GM06990 (cell line): ENCODE measurements around the gene SDF4.

Experiments
- DNase-seq: peaks from one replicate; pipeline ENCODE4 v3.0.0-alpha.2; 2011; ENCODE audit not compliant: insufficient read length; ENCODE audit errors: extremely low read depth
- H3K27me3 ChIP-seq: replicated peaks from 2 replicates; pipeline ENCODE4 v1.6.0; 2011; ENCODE audit warnings: low read length; ENCODE audit not compliant: control insufficient read depth, insufficient read depth
- H3K36me3 ChIP-seq: 2 replicates; pipeline ENCODE4 v1.5.1; 2011; ENCODE audit warnings: low read length; ENCODE audit not compliant: control insufficient read depth, insufficient read depth
- H3K4me3 ChIP-seq: replicated peaks from 2 replicates; pipeline ENCODE4 v1.5.1; 2011; ENCODE audit warnings: low read depth, mild to moderate bottlenecking, control low read depth, low read length
- CTCF ChIP-seq: IDR thresholded peaks from 2 replicates; pipeline ENCODE4 v1.5.1; 2011; ENCODE audit warnings: low read length, control low read depth, mild to moderate bottlenecking, inconsistent platforms; ENCODE audit not compliant: insufficient read depth, poor library complexity, severe bottlenecking

Gene SDF4

GRCh38 chr1:1239614-1240347 is 8.0 kb upstream of the SDF4 start:
- no peak for DNase-seq
- no peak for TF ChIP-seq CTCF
- H3K4me3 ChIP-seq = no peak overlapping the region
- no peaks in the 10 kb centered on the region; the same call in 1 of the 2 replicates for H3K27me3 ChIP-seq
- no peaks in the 10 kb centered on the region for H3K36me3 ChIP-seq

- TF ChIP-seq CTCF = no peak
- DNase-seq = no peak
- Histone ChIP-seq H3K27me3 (no peaks in the 10 kb centered on the region; the same call in 1 of the 2 replicates), H3K36me3 (no peaks in the 10 kb centered on the region), H3K4me3 (no peak overlapping the region)
Measured at GRCh38 chr1:1239227-1239613, 7.4 kb upstream of the SDF4 start.

- no peak for TF ChIP-seq CTCF
- no peaks in the 10 kb centered on the region; the same call in 1 of the 2 replicates for H3K27me3 ChIP-seq
- no peaks in the 10 kb centered on the region for H3K36me3 ChIP-seq
- DNase-seq = no peak
- H3K4me3 ChIP-seq = no peak overlapping the region
Measured at GRCh38 chr1:1238702-1239178, 6.9 kb upstream of the SDF4 start.

- no peak for TF ChIP-seq CTCF
- H3K36me3 ChIP-seq = no peaks in the 10 kb centered on the region; the same call in 1 of the 2 replicates
- no peak for DNase-seq
- H3K27me3 ChIP-seq = no peaks in the 10 kb centered on the region; the same call in 1 of the 2 replicates
- H3K4me3 ChIP-seq = no peak overlapping the region
Measured at GRCh38 chr1:1237874-1238701, 6.3 kb upstream of the SDF4 start.

- Histone ChIP-seq H3K27me3 (no peaks in the 10 kb centered on the region; the same call in 1 of the 2 replicates), H3K4me3 (no peak overlapping the region), H3K36me3 (no peaks in the 10 kb centered on the region; the same call in 1 of the 2 replicates)
- no peak for TF ChIP-seq CTCF
- DNase-seq = no peak
Measured at GRCh38 chr1:1236945-1237873, 5.4 kb upstream of the SDF4 start.
